ENCODE measurements around the gene NYNRIN. TPM values are rescaled to one million over a fixed set of nuclear protein-coding genes. Genes with fewer than 3 reads are reported as not detected.

NYNRIN gene
- total RNA-seq, 1 experiment from 2014 or later = 18.7 TPM

- Histone ChIP-seq H3K9ac (ENCODE audit: extremely low read depth, insufficient read length, low read length) (no peak overlapping the region), H2BK120ac (ENCODE audit: low read depth, low read length, poor library complexity, severe bottlenecking) (no peak overlapping the region), H4K5ac (ENCODE audit: insufficient read length, low read depth, low read length) (no peak overlapping the region), H3K4me1 (ENCODE audit: insufficient read depth, low read length) (no peaks in the 10 kb centered on the region), H3K4me2 (ENCODE audit: insufficient read depth, insufficient read length, low read length) (no peak overlapping the region), H2AFZ (ENCODE audit: low read length) (no peak overlapping the region), H2BK5ac (ENCODE audit: insufficient read length, low read length) (no peak overlapping the region), H4K8ac (replicated peaks; ENCODE audit: insufficient read length, low read depth, low read length) (no peak overlapping the region), H3K27me3 (ENCODE audit: insufficient read depth, low read length) (no peaks in the 10 kb centered on the region), H2BK12ac (ENCODE audit: insufficient read length, low read depth, low read length) (no peak overlapping the region), H3K4ac (ENCODE audit: low read depth, low read length) (no peak overlapping the region), H2BK15ac (ENCODE audit: low read depth, low read length) (no peak overlapping the region), H2AK5ac (ENCODE audit: insufficient read length, low read length) (no peak overlapping the region), H4K20me1 (ENCODE audit: control insufficient read depth, insufficient read depth, insufficient read length) (no peaks in the 10 kb centered on the region), H3K18ac (ENCODE audit: insufficient read length, low read depth, low read length) (no peak overlapping the region), H3K14ac (ENCODE audit: insufficient read depth, low read length) (no peak overlapping the region), H3T11ph (ENCODE audit: low read length) (no peak overlapping the region), H3K79me1 (ENCODE audit: insufficient read depth, low read depth, low read length, poor library complexity, severe bottlenecking) (peaks cover 2% of the 10 kb centered on the region), H2BK20ac (ENCODE audit: low read depth, low read length, poor library complexity, severe bottlenecking) (no peak overlapping the region), H4K91ac (ENCODE audit: insufficient read length, low read depth, low read length) (no peak overlapping the region), H3K79me2 (ENCODE audit: insufficient read depth, low read length) (no peaks in the 10 kb centered on the region), H3K56ac (ENCODE audit: insufficient read length, low read depth, low read length) (no peak overlapping the region), H3K23ac (ENCODE audit: insufficient read length, low read depth, low read length) (no peak overlapping the region), H3K27ac (ENCODE audit: insufficient read length, low read depth, low read length) (no peak overlapping the region), H3K23me2 (ENCODE audit: insufficient read length, low read depth, low read length, poor library complexity, severe bottlenecking) (peaks cover 10% of the 10 kb centered on the region), H3K9me3 (ENCODE audit: control insufficient read depth, low read depth, low read length) (no peaks in the 10 kb centered on the region)
- DNase-seq = no peak
- no peak overlapping the region; a peak in 1 of 7 replicates for H3K27ac Mint-ChIP-seq
- no peaks in the 10 kb centered on the region; the same call in 1 of the 2 replicates for H3K27me3 Mint-ChIP-seq (ENCODE audit: low read depth)
- H3K4me1 Mint-ChIP-seq = peaks cover 15 to 16% of the 10 kb centered on the region in 2 experiments
- H3K9me3 Mint-ChIP-seq = no peaks in the 10 kb centered on the region; a peak in 1 of 5 replicates
- no peak overlapping the region; a peak in 1 of 5 replicates for H3K4me3 Mint-ChIP-seq
- no CpG with 5 or more reads among the region's 15 CpGs for WGBS (ENCODE audit: extremely low coverage, insufficient read length, low lambda C conversion rate)
- peaks cover 19 to 50% (median 45%) of the 10 kb centered on the region in 3 experiments for H3K36me3 Mint-ChIP-seq (ENCODE audit: insufficient read depth in 1 of 3, low read depth in 3 of 3)
- TF ChIP-seq, protein P1, sequence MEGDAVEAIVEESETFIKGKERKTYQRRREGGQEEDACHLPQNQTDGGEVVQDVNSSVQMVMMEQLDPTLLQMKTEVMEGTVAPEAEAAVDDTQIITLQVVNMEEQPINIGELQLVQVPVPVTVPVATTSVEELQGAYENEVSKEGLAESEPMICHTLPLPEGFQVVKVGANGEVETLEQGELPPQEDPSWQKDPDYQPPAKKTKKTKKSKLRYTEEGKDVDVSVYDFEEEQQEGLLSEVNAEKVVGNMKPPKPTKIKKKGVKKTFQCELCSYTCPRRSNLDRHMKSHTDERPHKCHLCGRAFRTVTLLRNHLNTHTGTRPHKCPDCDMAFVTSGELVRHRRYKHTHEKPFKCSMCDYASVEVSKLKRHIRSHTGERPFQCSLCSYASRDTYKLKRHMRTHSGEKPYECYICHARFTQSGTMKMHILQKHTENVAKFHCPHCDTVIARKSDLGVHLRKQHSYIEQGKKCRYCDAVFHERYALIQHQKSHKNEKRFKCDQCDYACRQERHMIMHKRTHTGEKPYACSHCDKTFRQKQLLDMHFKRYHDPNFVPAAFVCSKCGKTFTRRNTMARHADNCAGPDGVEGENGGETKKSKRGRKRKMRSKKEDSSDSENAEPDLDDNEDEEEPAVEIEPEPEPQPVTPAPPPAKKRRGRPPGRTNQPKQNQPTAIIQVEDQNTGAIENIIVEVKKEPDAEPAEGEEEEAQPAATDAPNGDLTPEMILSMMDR (conservative IDR thresholded peaks at IDR 0.05) = no peak
Measured at GRCh38 chr14:24439830-24440605, 41.2 kb downstream of the NYNRIN start.
